ENCODE measurements around the gene HEPACAM.

HEPACAM gene

GRCh38 chr11:124882339-124883071, 53.3 kb downstream of the HEPACAM start:
- DNase-seq: no peak

GRCh38 chr11:124880958-124881357, 54.9 kb downstream of the HEPACAM start:
- no peak for DNase-seq

- DNase-seq: no peak
Observed at GRCh38 chr11:124880290-124880611, 55.6 kb downstream of the HEPACAM start.

GRCh38 chr11:124879493-124880289, 56.2 kb downstream of the HEPACAM start:
- DNase-seq: no peak

GRCh38 chr11:124878759-124879492, 56.9 kb downstream of the HEPACAM start:
- no peak for DNase-seq

- no peak for DNase-seq
Observed at GRCh38 chr11:124877910-124878758, 57.7 kb downstream of the HEPACAM start.

GRCh38 chr11:124877631-124877909, 58.3 kb downstream of the HEPACAM start:
- DNase-seq: no peak

GRCh38 chr11:124876818-124877630, 58.8 kb downstream of the HEPACAM start:
- no peak for DNase-seq

- peak; percentile 94 for DNase-seq
Observed at GRCh38 chr11:124875943-124876817, 59.7 kb downstream of the HEPACAM start.

- no peak for DNase-seq
Observed at GRCh38 chr11:124875401-124875800, 60.4 kb downstream of the HEPACAM start.

- no peak for DNase-seq
Observed at GRCh38 chr11:124874571-124875255, 61.1 kb downstream of the HEPACAM start.

- DNase-seq: no peak
Observed at GRCh38 chr11:124873951-124874350, 61.9 kb downstream of the HEPACAM start.

- DNase-seq: no peak
Observed at GRCh38 chr11:124872741-124873140, 63.1 kb downstream of the HEPACAM start.

GRCh38 chr11:124872280-124872679, 63.6 kb downstream of the HEPACAM start:
- no peak for DNase-seq

- no peak for DNase-seq
Observed at GRCh38 chr11:124870430-124870829, 65.4 kb downstream of the HEPACAM start.

- DNase-seq: no peak
Observed at GRCh38 chr11:124869856-124870387, 65.9 kb downstream of the HEPACAM start.

GRCh38 chr11:124869331-124869730, 66.5 kb downstream of the HEPACAM start:
- DNase-seq: no peak

All from NCI-H446 treated with DMSO at 0.1 percent for 48 hours (cell line).